Measurements from ENCODE around the gene SLC36A2. TPM values are rescaled to one million over a fixed set of nuclear protein-coding genes. Genes with fewer than 3 reads are reported as not detected.

Gene SLC36A2
- total RNA-seq, 5 donors from 2014 or later (not counting 1 experiment from before 2014, with no cell fraction given), result not detected

DNA sequence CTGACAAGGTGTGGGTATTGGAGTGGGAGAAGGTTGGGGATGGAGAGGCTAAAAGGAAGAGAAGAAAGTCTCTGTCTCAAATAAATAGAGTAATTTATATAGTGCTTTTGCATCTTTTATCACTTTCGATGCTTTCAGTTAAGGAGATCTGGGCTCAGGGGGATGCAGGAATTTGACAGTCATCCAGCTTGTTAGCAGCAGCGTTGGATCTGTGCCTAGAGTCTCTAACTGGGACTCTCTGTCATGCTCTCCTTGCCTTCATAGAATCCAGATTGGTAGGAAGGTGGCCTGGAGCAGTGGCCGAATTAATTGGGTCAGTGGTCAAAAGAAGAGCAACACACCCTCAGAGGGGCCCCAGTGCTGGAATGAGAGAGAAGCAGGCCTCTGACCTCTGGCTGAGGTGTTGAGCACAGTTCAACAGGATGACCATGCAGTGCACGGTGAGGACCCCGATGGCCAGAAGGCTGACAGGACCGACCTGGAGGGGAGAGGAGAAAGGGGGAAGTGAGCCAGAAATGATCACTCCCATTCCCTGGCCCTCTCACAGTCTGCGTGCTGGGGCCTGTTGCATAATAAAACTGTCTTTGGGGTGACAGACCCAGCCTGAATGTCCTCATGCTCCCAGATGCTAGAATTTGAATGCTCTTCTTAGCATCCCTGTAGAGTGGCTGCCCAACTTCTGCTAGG lies 51.4 kb downstream of the SLC36A2 start:
- Histone ChIP-seq H3K4me1 (ENCODE audit: control insufficient read depth in 1 of 2, extremely low read depth in 1 of 2, insufficient read depth in 2 of 2, low read length in 2 of 2) (no peaks in the 10 kb centered on the region), H3K4me3 (ENCODE audit: control insufficient read depth in 1 of 2, extremely low read depth in 1 of 2, low read length in 1 of 2) (no peak overlapping the region), H3K27ac (ENCODE audit: low read length) (no peak overlapping the region), H3K9me3 (no peaks in the 10 kb centered on the region), H3K36me3 (ENCODE audit: control insufficient read depth in 2 of 2, extremely low read depth in 1 of 2, insufficient read depth in 1 of 2, low read length in 1 of 2) (no peaks in the 10 kb centered on the region), H3K27me3 (replicated peaks in 1 of 2; ENCODE audit: control insufficient read depth in 2 of 2, extremely low read depth in 1 of 2, insufficient read depth in 2 of 2, low read length in 1 of 2) (peaks cover 0 to 6% of the 10 kb centered on the region in 2 experiments)
- DNase-seq (no peak), ATAC-seq (replicated peaks in 1 of 4) (no peak)
- Mint-ChIP-seq H3K4me1 (peaks cover 0 to 10% (median 0%) of the 10 kb centered on the region in 3 donors), H3K4me3 (no peak overlapping the region), H3K36me3 (no peaks in the 10 kb centered on the region), H3K27ac (no peak overlapping the region), H3K9me3 (no peaks in the 10 kb centered on the region), H3K27me3 (peaks cover 7 to 9% of the 10 kb centered on the region in 2 donors)
- 92% methylated on average over 2 of the region's 7 CpGs for WGBS (ENCODE audit: insufficient coverage)
- ChIA-PET CTCF (no interaction called here), POLR2A (no interaction called here)

DNA sequence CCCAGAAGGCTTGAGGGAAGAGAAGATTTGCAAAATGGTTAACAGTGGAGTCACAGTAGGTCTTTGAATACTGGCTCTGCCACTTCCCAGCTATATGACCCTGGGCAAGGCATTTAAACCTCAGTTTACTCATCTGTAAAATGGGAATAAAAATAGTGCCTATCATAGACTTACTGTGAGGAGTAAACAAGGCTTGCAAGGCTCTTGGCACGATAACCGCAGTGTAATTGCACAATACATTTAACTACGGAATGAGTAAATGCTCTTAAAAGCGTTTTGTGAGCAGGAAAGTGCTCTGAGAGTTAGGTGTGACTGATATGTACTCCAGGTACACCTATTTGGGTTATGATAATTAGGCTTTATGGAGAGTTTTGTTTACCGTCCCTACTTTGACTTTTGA lies 52.2 kb downstream of the SLC36A2 start:
- H3K36me3 ChIP-seq (ENCODE audit: control insufficient read depth in 2 of 2, extremely low read depth in 1 of 2, insufficient read depth in 1 of 2, low read length in 1 of 2), result no peaks in the 10 kb centered on the region
- no peaks in the 10 kb centered on the region for H3K4me1 ChIP-seq (ENCODE audit: control insufficient read depth in 1 of 2, extremely low read depth in 1 of 2, insufficient read depth in 2 of 2, low read length in 2 of 2)
- Mint-ChIP-seq H3K27me3 (peaks cover 3 to 8% of the 10 kb centered on the region in 2 donors), H3K4me3 (no peak overlapping the region), H3K36me3 (no peaks in the 10 kb centered on the region), H3K9me3 (no peaks in the 10 kb centered on the region), H3K4me1 (peaks cover 0 to 10% (median 0%) of the 10 kb centered on the region in 3 donors), H3K27ac (no peak overlapping the region)
- no peak overlapping the region for H3K4me3 ChIP-seq (ENCODE audit: control insufficient read depth in 1 of 2, extremely low read depth in 1 of 2, low read length in 1 of 2)
- ChIA-PET CTCF (no interaction called here), POLR2A (no interaction called here)
- no peak for ATAC-seq (replicated peaks in 1 of 4)
- H3K27me3 ChIP-seq (replicated peaks in 1 of 2; ENCODE audit: control insufficient read depth in 2 of 2, extremely low read depth in 1 of 2, insufficient read depth in 2 of 2, low read length in 1 of 2), result peaks cover 0 to 6% of the 10 kb centered on the region in 2 experiments
- no peak overlapping the region for H3K27ac ChIP-seq (ENCODE audit: low read length)
- no peaks in the 10 kb centered on the region for H3K9me3 ChIP-seq
- 85% methylated on average over 4 of the region's 5 CpGs for WGBS (ENCODE audit: insufficient coverage)
- DNase-seq, result no peak

GRCh38 chr5:151293624-151294023 lies 53.7 kb downstream of the SLC36A2 start:
- H3K4me3 ChIP-seq (ENCODE audit: control insufficient read depth in 1 of 2, extremely low read depth in 1 of 2, low read length in 1 of 2), result no peak overlapping the region
- H3K9me3 ChIP-seq, result no peaks in the 10 kb centered on the region
- Mint-ChIP-seq H3K4me3 (no peak overlapping the region), H3K27ac (no peak overlapping the region), H3K4me1 (peaks cover 0 to 10% (median 0%) of the 10 kb centered on the region in 3 donors), H3K9me3 (no peaks in the 10 kb centered on the region), H3K36me3 (no peaks in the 10 kb centered on the region), H3K27me3 (peaks cover under 1 to 8% of the 10 kb centered on the region in 2 donors)
- no peak for ATAC-seq (replicated peaks in 1 of 4)
- POLR2A ChIA-PET, result no interaction called here
- 67% methylated on average over 4 of the region's 4 CpGs for WGBS (ENCODE audit: insufficient coverage)
- H3K27ac ChIP-seq (ENCODE audit: low read length), result no peak overlapping the region
- no peaks in the 10 kb centered on the region for H3K4me1 ChIP-seq (ENCODE audit: control insufficient read depth in 1 of 2, extremely low read depth in 1 of 2, insufficient read depth in 2 of 2, low read length in 2 of 2)
- CTCF ChIA-PET, result no interaction called here
- no peaks in the 10 kb centered on the region for H3K36me3 ChIP-seq (ENCODE audit: control insufficient read depth in 2 of 2, extremely low read depth in 1 of 2, insufficient read depth in 1 of 2, low read length in 1 of 2)
- no peak for DNase-seq
- H3K27me3 ChIP-seq (replicated peaks in 1 of 2; ENCODE audit: control insufficient read depth in 2 of 2, extremely low read depth in 1 of 2, insufficient read depth in 2 of 2, low read length in 1 of 2), result peaks cover 0 to 6% of the 10 kb centered on the region in 2 experiments

DNA sequence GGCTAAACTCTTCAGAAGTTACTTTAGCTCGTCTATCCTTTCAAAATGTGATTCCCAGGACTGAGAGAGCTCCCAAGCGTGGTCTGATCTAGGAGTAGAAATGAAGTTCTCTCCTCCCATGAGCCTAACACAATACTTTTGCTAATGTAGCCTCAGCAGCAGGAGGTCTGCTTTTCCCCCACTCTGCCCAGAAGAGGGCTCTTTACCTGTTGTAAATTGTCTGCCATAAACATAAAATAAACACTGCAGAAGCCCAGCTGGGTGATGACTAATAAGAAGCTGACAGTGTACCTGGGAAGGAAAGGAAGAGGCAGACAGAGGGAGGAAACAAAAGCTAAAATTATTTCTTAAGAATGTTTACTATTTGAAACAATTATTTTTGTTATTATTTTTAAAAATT lies 59.2 kb downstream of the SLC36A2 start:
- Histone ChIP-seq H3K36me3 (ENCODE audit: control insufficient read depth in 2 of 2, extremely low read depth in 1 of 2, insufficient read depth in 1 of 2, low read length in 1 of 2) (no peaks in the 10 kb centered on the region), H3K27me3 (replicated peaks in 1 of 2; ENCODE audit: control insufficient read depth in 2 of 2, extremely low read depth in 1 of 2, insufficient read depth in 2 of 2, low read length in 1 of 2) (no peaks in the 10 kb centered on the region), H3K4me1 (ENCODE audit: control insufficient read depth in 1 of 2, extremely low read depth in 1 of 2, insufficient read depth in 2 of 2, low read length in 2 of 2) (no peaks in the 10 kb centered on the region), H3K4me3 (ENCODE audit: control insufficient read depth in 1 of 2, extremely low read depth in 1 of 2, low read length in 1 of 2) (no peak overlapping the region), H3K27ac (ENCODE audit: low read length) (no peak overlapping the region), H3K9me3 (no peaks in the 10 kb centered on the region)
- ChIA-PET CTCF (interaction anchor here (0.5 to 0.6 kb wide), 2 partner anchors 13 to 158 kb away, joined by 4 read pairs; no protein-coding TSS in a partner anchor), POLR2A (no interaction called here)
- Mint-ChIP-seq H3K36me3 (no peaks in the 10 kb centered on the region), H3K4me1 (peaks cover 0 to 2% (median 0%) of the 10 kb centered on the region in 3 donors), H3K27ac (no peak overlapping the region), H3K9me3 (no peaks in the 10 kb centered on the region), H3K4me3 (no peak overlapping the region), H3K27me3 (no peaks in the 10 kb centered on the region)
- ATAC-seq (replicated peaks in 1 of 4) (peak in 1 of 4 experiments; percentile 33), DNase-seq (no peak)
- WGBS (ENCODE audit: insufficient coverage), result no CpG with 5 or more reads among the region's 2 CpGs

GRCh38 chr5:151286246-151286645 lies 61.1 kb downstream of the SLC36A2 start:
- Mint-ChIP-seq H3K27me3 (no peaks in the 10 kb centered on the region), H3K27ac (no peak overlapping the region)

GRCh38 chr5:151285683-151286082 lies 61.7 kb downstream of the SLC36A2 start:
- 88% methylated on average over 2 of the region's 5 CpGs for WGBS (ENCODE audit: insufficient coverage)
- CTCF ChIA-PET, result interaction anchor here in 1 of 2 donors (0.5 kb wide), 1 partner anchor 561 kb away, joined by 4 read pairs; no protein-coding TSS in a partner anchor
- no peak overlapping the region for H3K4me3 Mint-ChIP-seq

More at GRCh38 chr5:151286246-151286645, 61.1 kb downstream of the SLC36A2 start:
- H3K4me1 Mint-ChIP-seq, result peaks cover 0 to 2% (median 0%) of the 10 kb centered on the region in 3 donors
- DNase-seq (no peak), ATAC-seq (replicated peaks in 1 of 4) (no peak)
- H3K4me3 ChIP-seq (ENCODE audit: control insufficient read depth in 1 of 2, extremely low read depth in 1 of 2, low read length in 1 of 2), result no peak overlapping the region
- H3K36me3 Mint-ChIP-seq, result no peaks in the 10 kb centered on the region
- H3K36me3 ChIP-seq (ENCODE audit: control insufficient read depth in 2 of 2, extremely low read depth in 1 of 2, insufficient read depth in 1 of 2, low read length in 1 of 2), result no peaks in the 10 kb centered on the region
- H3K9me3 ChIP-seq, result no peaks in the 10 kb centered on the region
- no peaks in the 10 kb centered on the region for H3K9me3 Mint-ChIP-seq
- no CpG with 5 or more reads among the region's 1 CpG for WGBS (ENCODE audit: insufficient coverage)
- H3K27ac ChIP-seq (ENCODE audit: low read length), result no peak overlapping the region
- H3K4me1 ChIP-seq (ENCODE audit: control insufficient read depth in 1 of 2, extremely low read depth in 1 of 2, insufficient read depth in 2 of 2, low read length in 2 of 2), result no peaks in the 10 kb centered on the region
- POLR2A ChIA-PET, result no interaction called here
- no peaks in the 10 kb centered on the region for H3K27me3 ChIP-seq (replicated peaks in 1 of 2; ENCODE audit: control insufficient read depth in 2 of 2, extremely low read depth in 1 of 2, insufficient read depth in 2 of 2, low read length in 1 of 2)
- H3K4me3 Mint-ChIP-seq, result no peak overlapping the region
- CTCF ChIA-PET, result no interaction called here

More at GRCh38 chr5:151285683-151286082, 61.7 kb downstream of the SLC36A2 start:
- no peak overlapping the region for H3K4me3 ChIP-seq (ENCODE audit: control insufficient read depth in 1 of 2, extremely low read depth in 1 of 2, low read length in 1 of 2)
- H3K27me3 ChIP-seq (replicated peaks in 1 of 2; ENCODE audit: control insufficient read depth in 2 of 2, extremely low read depth in 1 of 2, insufficient read depth in 2 of 2, low read length in 1 of 2), result no peaks in the 10 kb centered on the region
- no peaks in the 10 kb centered on the region for H3K27me3 Mint-ChIP-seq
- ATAC-seq (replicated peaks in 1 of 4), result no peak
- H3K27ac Mint-ChIP-seq, result no peak overlapping the region
- no peaks in the 10 kb centered on the region for H3K4me1 ChIP-seq (ENCODE audit: control insufficient read depth in 1 of 2, extremely low read depth in 1 of 2, insufficient read depth in 2 of 2, low read length in 2 of 2)
- H3K4me1 Mint-ChIP-seq, result peaks cover 0 to 2% (median 0%) of the 10 kb centered on the region in 3 donors
- H3K9me3 Mint-ChIP-seq, result no peaks in the 10 kb centered on the region
- DNase-seq, result no peak
- no peak overlapping the region for H3K27ac ChIP-seq (ENCODE audit: low read length)
- no peaks in the 10 kb centered on the region for H3K36me3 Mint-ChIP-seq
- H3K9me3 ChIP-seq, result no peaks in the 10 kb centered on the region
- POLR2A ChIA-PET, result no interaction called here
- no peaks in the 10 kb centered on the region for H3K36me3 ChIP-seq (ENCODE audit: control insufficient read depth in 2 of 2, extremely low read depth in 1 of 2, insufficient read depth in 1 of 2, low read length in 1 of 2)
